Transverse colon (tissue), 4 donors: ENCODE data around the gene EDARADD. TPM values are rescaled to one million over a fixed set of nuclear protein-coding genes. Genes with fewer than 3 reads are reported as not detected.
A peak's percentile ranks its signal among the peaks of the same experiment; 100 is the strongest.

Experiments used
- DNase-seq: peaks from one replicate; pipeline ENCODE4 v3.0.0-alpha.2; 2019
- H3K27ac ChIP-seq, 4 donors: fragments of 200-600 bp; sonication (generic); 2 replicates each; pipeline ENCODE4 v1.5.1; 2016 to 2018; ENCODE audit warnings: inconsistent platforms in 4 of 4
- H3K27me3 ChIP-seq: fragments of 200-600 bp; sonication (generic); 2 replicates; pipeline ENCODE4 v1.5.1; 2017; ENCODE audit warnings: inconsistent platforms
- H3K36me3 ChIP-seq, 4 donors: fragments of 200-600 bp; sonication (generic); 2 replicates each; pipeline ENCODE4 v1.5.1; 2017 to 2019; ENCODE audit warnings: inconsistent platforms in 4 of 4
- H3K4me1 ChIP-seq, 4 donors: fragments of 200-600 bp; sonication (generic); 2 replicates each; pipeline ENCODE4 v1.5.1; 2017 to 2020; ENCODE audit warnings: inconsistent platforms in 4 of 4
- H3K4me3 ChIP-seq, 4 donors: fragments of 200-600 bp; sonication (generic); 1 replicate in 1 of 4; 2 replicates in 3 of 4; pipeline versions ENCODE4 v1.5.1 to v1.6.1; 2017 to 2019; ENCODE audit warnings: inconsistent platforms in 4 of 4
- H3K9me3 ChIP-seq, 2 donors: fragments of 200-600 bp; sonication (generic); 2 replicates each; pipeline ENCODE4 v1.5.1; 2017 to 2019; ENCODE audit warnings: inconsistent platforms in 2 of 2
- EP300 ChIP-seq: sonication (generic); formaldehyde crosslinking; IDR thresholded peaks from one replicate; pipeline ENCODE4 v1.6.1; 2017; ENCODE audit warnings: antibody characterized with exemption, low read depth
- POLR2A ChIP-seq: fragments of 450-650 bp; IDR thresholded peaks from one replicate; pipeline ENCODE4 v1.6.1; 2016; ENCODE audit warnings: antibody characterized with exemption, mild to moderate bottlenecking, moderate library complexity
- POLR2AphosphoS5 ChIP-seq, 3 donors: sonication (generic); formaldehyde crosslinking; IDR thresholded peaks; one replicate each; pipeline ENCODE4 v1.6.1; 2016; ENCODE audit warnings: antibody characterized with exemption in 3 of 3
- WGBS, 2 donors: methylation state at CpG; one replicate each; pipeline ENCODE4 v1.1.5; 2018; ENCODE audit warnings: low coverage in 1 of 2; 5-methylcytosine and 5-hydroxymethylcytosine counted together
- in situ Hi-C, 4 donors: fragments of 200-750 bp; cut with MboI; loops; one replicate each; pipeline versions ENCODE4 v1.15.0 to v1.15.1; 2017; ENCODE audit warnings: low sequenced_read_pairs in 3 of 4, low pct_ligation_motif_present in 1 of 4, low pct_unique_long_range_greater_than_20kb in 1 of 4
- intact Hi-C: fragments of 100-400 bp; cut with DNase I; formaldehyde crosslinking; loops from one replicate; pipeline ENCODE4 v1.15.1; 2023; ENCODE audit warnings: low total_unique reads
- total RNA-seq, 4 donors: library from RNA; depleted of rRNA; stranded (reverse); fragments of >200 nt; gene quantifications; one replicate each; pipeline ENCODE4 v1.1.0, GENCODE V29; 2016
- TF ChIP-seq, protein P1 (sequence below), 5 experiments: fragments of 200-600 bp in 3 of 5; fragments of 450-650 bp in 2 of 5; sonication (generic) in 3 of 5; IDR thresholded peaks; 1 replicate in 2 of 5; 2 replicates in 3 of 5; pipeline ENCODE4 v1.5.1; 2016 to 2017; ENCODE audit warnings: antibody characterized with exemption in 5 of 5, inconsistent platforms in 3 of 5, mild to moderate bottlenecking in 2 of 5, moderate library complexity in 1 of 5

The EDARADD gene
- total RNA-seq, 4 donors from 2014 or later: 0.27 to 0.79 TPM; not detected in 2

- intact Hi-C loops (no loop called here), in situ Hi-C loops (no loop called here)
- Histone ChIP-seq H3K27ac (no peak overlapping the region), H3K36me3 (no peaks in the 10 kb centered on the region), H3K4me1 (peaks cover 0 to 24% (median 10%) of the 10 kb centered on the region in 4 donors), H3K27me3 (no peaks in the 10 kb centered on the region), H3K4me3 (no peak overlapping the region), H3K9me3 (no peaks in the 10 kb centered on the region)
- WGBS, 2 donors: 75 to 88% methylated on average over 3 to 4 of the region's 4 CpGs
- no peak for DNase-seq
- TF ChIP-seq POLR2A (no peak), EP300 (no peak), POLR2AphosphoS5 (IDR thresholded peaks at IDR 0.05) (no peak)
- TF ChIP-seq, protein P1, sequence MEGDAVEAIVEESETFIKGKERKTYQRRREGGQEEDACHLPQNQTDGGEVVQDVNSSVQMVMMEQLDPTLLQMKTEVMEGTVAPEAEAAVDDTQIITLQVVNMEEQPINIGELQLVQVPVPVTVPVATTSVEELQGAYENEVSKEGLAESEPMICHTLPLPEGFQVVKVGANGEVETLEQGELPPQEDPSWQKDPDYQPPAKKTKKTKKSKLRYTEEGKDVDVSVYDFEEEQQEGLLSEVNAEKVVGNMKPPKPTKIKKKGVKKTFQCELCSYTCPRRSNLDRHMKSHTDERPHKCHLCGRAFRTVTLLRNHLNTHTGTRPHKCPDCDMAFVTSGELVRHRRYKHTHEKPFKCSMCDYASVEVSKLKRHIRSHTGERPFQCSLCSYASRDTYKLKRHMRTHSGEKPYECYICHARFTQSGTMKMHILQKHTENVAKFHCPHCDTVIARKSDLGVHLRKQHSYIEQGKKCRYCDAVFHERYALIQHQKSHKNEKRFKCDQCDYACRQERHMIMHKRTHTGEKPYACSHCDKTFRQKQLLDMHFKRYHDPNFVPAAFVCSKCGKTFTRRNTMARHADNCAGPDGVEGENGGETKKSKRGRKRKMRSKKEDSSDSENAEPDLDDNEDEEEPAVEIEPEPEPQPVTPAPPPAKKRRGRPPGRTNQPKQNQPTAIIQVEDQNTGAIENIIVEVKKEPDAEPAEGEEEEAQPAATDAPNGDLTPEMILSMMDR (IDR thresholded peaks at IDR 0.05): no peak
Measured at GRCh38 chr1:236520445-236521005, 126.4 kb downstream of the EDARADD start.

DNA sequence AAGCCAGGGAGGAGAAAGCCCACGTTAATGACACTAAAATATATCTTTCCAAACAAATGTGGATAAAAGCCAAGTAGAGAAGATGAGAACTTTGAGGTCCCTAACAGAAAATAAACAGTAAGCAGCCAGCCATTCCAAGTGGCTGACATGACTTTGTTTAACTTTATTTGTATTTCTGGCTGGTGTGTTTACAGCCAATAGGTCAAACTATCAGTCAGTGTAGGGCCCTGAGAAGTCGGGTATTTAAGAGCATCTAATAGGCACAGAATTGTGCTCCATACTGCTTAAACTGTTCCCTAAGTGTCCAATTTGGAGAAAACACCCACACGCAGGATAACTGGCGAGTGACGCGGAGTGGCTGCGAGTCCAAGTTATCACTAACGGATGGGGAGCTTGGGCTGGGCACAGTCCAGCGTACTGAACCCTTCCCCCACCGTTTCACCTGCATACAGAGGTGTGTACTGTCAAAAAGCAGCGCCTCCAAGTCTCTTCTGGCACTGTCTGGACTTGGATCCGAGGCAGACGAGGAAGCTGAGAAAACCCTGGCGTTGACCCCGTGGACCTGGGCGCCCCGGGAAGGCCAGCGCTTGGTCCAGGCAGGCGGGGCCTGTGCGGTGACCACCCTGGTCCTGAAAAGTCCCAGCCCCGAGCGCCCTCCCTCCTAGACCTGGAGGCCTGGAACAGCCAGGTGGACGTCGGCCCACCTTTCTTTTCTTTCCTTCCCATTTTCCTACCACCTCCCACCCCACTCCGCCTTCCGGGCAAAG is 129.0 kb downstream of the EDARADD start:
- WGBS, 2 donors: 33 to 35% methylated on average over 1 to 26 of the region's 26 CpGs
- H3K27me3 ChIP-seq: no peaks in the 10 kb centered on the region
- H3K4me3 ChIP-seq: peak overlapping the region; percentile 38 to 91 (median 76)
- intact Hi-C loops (no loop called here), in situ Hi-C loops (no loop called here)
- TF ChIP-seq, protein P1 (IDR thresholded peaks at IDR 0.05): no peak
- TF ChIP-seq POLR2AphosphoS5 (IDR thresholded peaks at IDR 0.05): no peak
- no peak for TF ChIP-seq POLR2A
- TF ChIP-seq EP300: no peak
- H3K9me3 ChIP-seq: no peaks in the 10 kb centered on the region
- peaks cover 0 to 15% (median 6%) of the 10 kb centered on the region in 4 donors for H3K4me1 ChIP-seq
- DNase-seq: peak; percentile 50
- H3K36me3 ChIP-seq: peaks cover 0 to 8% (median 2%) of the 10 kb centered on the region in 4 donors
- H3K27ac ChIP-seq: peak overlapping the region; percentile 90 to 95 (median 94)

DNA sequence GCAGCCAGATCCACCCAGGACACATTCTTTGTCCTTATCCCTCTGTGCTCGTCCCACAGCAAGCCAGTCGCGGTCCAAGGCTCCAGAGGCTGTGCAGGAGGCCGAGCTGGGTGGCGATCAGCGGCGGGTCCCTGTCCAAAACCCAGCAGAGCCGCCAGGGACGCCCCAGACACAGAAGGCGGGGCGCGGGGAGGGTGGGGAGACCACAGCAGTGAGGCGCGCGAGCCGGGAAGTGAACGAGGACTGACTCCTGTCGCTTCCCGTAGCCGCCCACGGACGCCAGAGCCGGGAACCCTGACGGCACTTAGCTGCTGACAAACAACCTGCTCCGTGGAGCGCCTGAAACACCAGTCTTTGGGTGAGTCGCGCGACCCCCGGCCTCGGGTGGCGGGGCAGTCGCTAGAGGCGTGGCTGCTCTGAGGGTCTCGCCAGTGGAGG is 129.6 kb downstream of the EDARADD start, which contains the start of gene LGALS8:
LGALS8 (plus strand) TSS at position 279 of the 438 bp plus-strand sequence. CDS start 2,089 bp downstream, outside the sequence.
- peak within 1 kb of the TSS; percentile 90 to 95 (median 94) for H3K27ac ChIP-seq
- peak; percentile 88 for DNase-seq
- H3K4me3 ChIP-seq: peak within 1 kb of the TSS; percentile 38 to 91 (median 76)
- 2% methylated on average over 13 to 23 of the region's 35 CpGs for WGBS, 2 donors
- no peaks in the 10 kb centered on the region for H3K9me3 ChIP-seq
- H3K27me3 ChIP-seq: no peaks in the 10 kb centered on the region
- intact Hi-C loops: no loop called here
- in situ Hi-C loops: no loop called here
- H3K4me1 ChIP-seq: peaks cover 0 to 15% (median 6%) of the 10 kb centered on the region in 4 donors
- H3K36me3 ChIP-seq: peaks cover 0 to 8% (median 2%) of the 10 kb centered on the region in 4 donors
- no peak for TF ChIP-seq EP300
- peak; percentile 46 for TF ChIP-seq POLR2A
- TF ChIP-seq, protein P1 (IDR thresholded peaks at IDR 0.05): no peak
- peak; percentile 66 to 83 (median 72) for TF ChIP-seq POLR2AphosphoS5 (IDR thresholded peaks at IDR 0.05)
